Measurements from ENCODE around the gene MPZL2.

The MPZL2 gene

GRCh38 chr11:118207079-118207478 is 57.0 kb downstream of the MPZL2 start:
- Histone ChIP-seq H3K27ac (replicated peaks) (peak overlapping the region; percentile 13; the same call in 1 of the 2 replicates), H3K4me3 (replicated peaks; ENCODE audit: insufficient read depth, low read length) (no peak overlapping the region), H3K27me3 (ENCODE audit: insufficient read depth, poor library complexity, severe bottlenecking) (no peaks in the 10 kb centered on the region)
- TF ChIP-seq GABPA (IDR thresholded peaks at IDR 0.05; ENCODE audit: low read depth) (no peak), REST (IDR thresholded peaks at IDR 0.05; ENCODE audit: insufficient replicate concordance, low read depth) (no peak), CTCF (IDR thresholded peaks at IDR 0.05; ENCODE audit: insufficient read depth, low read length) (no peak), POLR2AphosphoS5 (IDR thresholded peaks at IDR 0.05; ENCODE audit: low read depth) (no peak), SPI1 (IDR thresholded peaks at IDR 0.05; ENCODE audit: borderline replicate concordance, low read depth) (no peak)
- DNase-seq (ENCODE audit: low read depth in 1 of 2, low spot score in 1 of 2), result no peak

GRCh38 chr11:118206391-118207031 is 57.6 kb downstream of the MPZL2 start:
- TF ChIP-seq REST (IDR thresholded peaks at IDR 0.05; ENCODE audit: insufficient replicate concordance, low read depth) (no peak), GABPA (IDR thresholded peaks at IDR 0.05; ENCODE audit: low read depth) (no peak), SPI1 (IDR thresholded peaks at IDR 0.05; ENCODE audit: borderline replicate concordance, low read depth) (peak; percentile 81)
- H3K4me3 ChIP-seq (replicated peaks; ENCODE audit: insufficient read depth, low read length), result no peak overlapping the region
- peak; percentile 75 to 89 for DNase-seq (ENCODE audit: low read depth in 1 of 2, low spot score in 1 of 2)
- no peaks in the 10 kb centered on the region for H3K27me3 ChIP-seq (ENCODE audit: insufficient read depth, poor library complexity, severe bottlenecking)
- peak overlapping the region; percentile 62 for H3K27ac ChIP-seq (replicated peaks)

GRCh38 chr11:118205606-118206378 is 58.3 kb downstream of the MPZL2 start:
- Histone ChIP-seq H3K27ac (replicated peaks) (peak overlapping the region; percentile 62), H3K4me3 (replicated peaks; ENCODE audit: insufficient read depth, low read length) (no peak overlapping the region), H3K27me3 (ENCODE audit: insufficient read depth, poor library complexity, severe bottlenecking) (no peaks in the 10 kb centered on the region)
- no peak for DNase-seq (ENCODE audit: low read depth in 1 of 2, low spot score in 1 of 2)
- TF ChIP-seq POLR2AphosphoS5 (IDR thresholded peaks at IDR 0.05; ENCODE audit: low read depth) (no peak), SPI1 (IDR thresholded peaks at IDR 0.05; ENCODE audit: borderline replicate concordance, low read depth) (no peak), CTCF (IDR thresholded peaks at IDR 0.05; ENCODE audit: insufficient read depth, low read length) (no peak), REST (IDR thresholded peaks at IDR 0.05; ENCODE audit: insufficient replicate concordance, low read depth) (no peak), GABPA (IDR thresholded peaks at IDR 0.05; ENCODE audit: low read depth) (no peak)

Data from HL-60 (cell line).